ENCODE data around the gene SDSL.

GRCh38 chr12:113416091-113416754 lies 6.0 kb upstream of the SDSL start:
- TF ChIP-seq POLR2A (IDR thresholded peaks at IDR 0.05) (no peak), CTCF (IDR thresholded peaks at IDR 0.05) (no peak)

All from esophagus squamous epithelium (tissue), 4 donors.